ENCODE data around the gene USP20. TPM values are rescaled to one million over a fixed set of nuclear protein-coding genes. Genes with fewer than 3 reads are reported as not detected.
A peak's percentile ranks its signal among the peaks of the same experiment; 100 is the strongest.

Gene USP20
- total and polyA plus RNA-seq, 2 donors (not counting 3 experiments of a cell fraction or from before 2014, with no cell fraction given), result 13.4 to 25.9 TPM

DNA sequence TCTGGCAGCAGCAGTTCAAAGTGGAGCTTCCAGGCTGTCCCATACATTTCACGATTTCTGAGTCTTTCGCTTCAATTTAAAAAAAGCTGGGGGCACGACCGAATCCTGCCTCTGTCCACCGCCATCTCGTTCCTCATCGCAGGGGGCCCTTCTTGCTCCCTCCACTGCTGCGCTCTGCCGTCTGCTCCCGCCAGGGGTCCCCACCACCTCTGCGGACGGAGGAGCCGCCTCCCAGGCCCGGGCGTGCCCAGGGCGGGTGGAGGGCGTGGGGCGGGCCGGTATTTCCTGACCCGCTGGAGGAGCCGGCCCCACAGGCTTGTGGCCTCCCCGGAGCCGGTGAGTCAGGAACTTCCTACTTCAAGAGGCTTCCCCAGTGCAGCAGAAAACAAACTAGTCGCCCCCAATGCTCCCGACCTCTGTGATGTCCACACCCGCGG, 50.4 kb downstream of the USP20 start:
- peak; percentile 97 for FAIRE-seq

More for the DNA sequence above, 50.4 kb downstream of the USP20 start:
- peaks cover 23% of the 10 kb centered on the region for H3K4me1 ChIP-seq (ENCODE audit: control insufficient read depth, extremely low read depth, insufficient read depth, low read length)
- H3K4me3 ChIP-seq (replicated peaks in 1 of 3; ENCODE audit: insufficient read depth in 1 of 3, low read depth in 1 of 3, low read length in 3 of 3), result no peak overlapping the region
- intact Hi-C loops (cut with micrococcal nuclease), result loop anchor here (1.0 to 10.0 kb wide), 6 partner anchors 50 to 349 kb away; partner anchors contain the start of genes C9orf78, FNBP1 and USP20
- peak; percentile 90 for DNase-seq (ENCODE audit: low read depth, low spot score)
- peak overlapping the region; percentile 59 for H2AFZ ChIP-seq (ENCODE audit: low read depth, low read length)
- H3K27me3 ChIP-seq (ENCODE audit: control insufficient read depth in 2 of 2, insufficient read depth in 2 of 2, low read length in 2 of 2), result no peaks in the 10 kb centered on the region
- no peaks in the 10 kb centered on the region for H3K9me3 ChIP-seq (replicated peaks; ENCODE audit: control insufficient read depth, insufficient read depth, low read length)
- H3K9ac ChIP-seq (replicated peaks; ENCODE audit: extremely low read depth, insufficient read depth, low read length), result no peak overlapping the region
- no TSS peak for BruUV-seq (replicated peaks)
- TF ChIP-seq EZH2 (IDR thresholded peaks at IDR 0.05; ENCODE audit: borderline replicate concordance, low read depth, low read length, severe bottlenecking) (no peak), JUN (IDR thresholded peaks at IDR 0.05; ENCODE audit: borderline replicate concordance, insufficient read depth, insufficient read length, low read depth) (no peak), MYC (IDR thresholded peaks at IDR 0.05; ENCODE audit: low read depth, low read length) (no peak), POLR2AphosphoS5 (IDR thresholded peaks at IDR 0.05; ENCODE audit: insufficient read depth, low read depth, low read length) (peak; percentile 85), GATA2 (IDR thresholded peaks at IDR 0.05; ENCODE audit: insufficient read depth, insufficient read length, low read depth, low read length) (no peak), POLR2A (IDR thresholded peaks at IDR 0.05; ENCODE audit: low read depth, low read length) (no peak), FOS (IDR thresholded peaks at IDR 0.05; ENCODE audit: borderline replicate concordance, insufficient read depth, low read length) (peak; percentile 65)
- TF ChIP-seq, protein P1, sequence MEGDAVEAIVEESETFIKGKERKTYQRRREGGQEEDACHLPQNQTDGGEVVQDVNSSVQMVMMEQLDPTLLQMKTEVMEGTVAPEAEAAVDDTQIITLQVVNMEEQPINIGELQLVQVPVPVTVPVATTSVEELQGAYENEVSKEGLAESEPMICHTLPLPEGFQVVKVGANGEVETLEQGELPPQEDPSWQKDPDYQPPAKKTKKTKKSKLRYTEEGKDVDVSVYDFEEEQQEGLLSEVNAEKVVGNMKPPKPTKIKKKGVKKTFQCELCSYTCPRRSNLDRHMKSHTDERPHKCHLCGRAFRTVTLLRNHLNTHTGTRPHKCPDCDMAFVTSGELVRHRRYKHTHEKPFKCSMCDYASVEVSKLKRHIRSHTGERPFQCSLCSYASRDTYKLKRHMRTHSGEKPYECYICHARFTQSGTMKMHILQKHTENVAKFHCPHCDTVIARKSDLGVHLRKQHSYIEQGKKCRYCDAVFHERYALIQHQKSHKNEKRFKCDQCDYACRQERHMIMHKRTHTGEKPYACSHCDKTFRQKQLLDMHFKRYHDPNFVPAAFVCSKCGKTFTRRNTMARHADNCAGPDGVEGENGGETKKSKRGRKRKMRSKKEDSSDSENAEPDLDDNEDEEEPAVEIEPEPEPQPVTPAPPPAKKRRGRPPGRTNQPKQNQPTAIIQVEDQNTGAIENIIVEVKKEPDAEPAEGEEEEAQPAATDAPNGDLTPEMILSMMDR (IDR thresholded peaks at IDR 0.05; ENCODE audit: extremely low read depth in 1 of 2, insufficient read depth in 1 of 2, low read depth in 1 of 2, low read length in 2 of 2), result peak; percentile 94 to 99
- TF ChIP-seq, protein P2, sequence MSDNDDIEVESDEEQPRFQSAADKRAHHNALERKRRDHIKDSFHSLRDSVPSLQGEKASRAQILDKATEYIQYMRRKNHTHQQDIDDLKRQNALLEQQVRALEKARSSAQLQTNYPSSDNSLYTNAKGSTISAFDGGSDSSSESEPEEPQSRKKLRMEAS (IDR thresholded peaks at IDR 0.05; ENCODE audit: insufficient read depth, insufficient read length), result no peak
- dilution Hi-C loops (cut with MboI; ENCODE audit: extremely low pct_ligation_motif_present, low sequenced_read_pairs), result no loop called here
- POLR2A ChIA-PET, result interaction anchor here (0.7 kb wide), 1 partner anchor 80 kb away, joined by 6 read pairs; no protein-coding TSS in a partner anchor
- H3K36me3 ChIP-seq (ENCODE audit: control insufficient read depth in 2 of 2, extremely low read depth in 1 of 2, insufficient read depth in 2 of 2, low read length in 2 of 2), result peaks cover 0 to 21% of the 10 kb centered on the region in 2 experiments
- no peak overlapping the region for H3K27ac ChIP-seq (ENCODE audit: insufficient read depth, low read depth, low read length)
- CTCF ChIA-PET, result interaction anchor here (0.9 to 3.3 kb wide), 17 partner anchors 10 to 220 kb away, joined by 3 to 33 read pairs (median 4); partner anchors contain the start of gene GPR107
- H3K4me2 ChIP-seq (ENCODE audit: insufficient read depth, low read length), result peak overlapping the region; percentile 60
- no peaks in the 10 kb centered on the region for H3K79me2 ChIP-seq (ENCODE audit: control insufficient read depth, insufficient read depth, low read length)
- H4K20me1 ChIP-seq (replicated peaks; ENCODE audit: control insufficient read depth, extremely low read depth, insufficient read depth, low read length), result no peaks in the 10 kb centered on the region
- no peaks in the 10 kb centered on the region for H3K9me1 ChIP-seq (replicated peaks; ENCODE audit: control insufficient read depth, extremely low read depth, insufficient read depth, low read length)
